ENCODE measurements around the gene PIP4P1.

Gene PIP4P1

GRCh38 chr14:20460458-20461224, 593 bp downstream of the PIP4P1 start:
- Histone ChIP-seq H3K36me3 (replicated peaks in 1 of 2; ENCODE audit: control insufficient read depth in 2 of 2, insufficient read depth in 2 of 2, low read length in 2 of 2) (peaks cover 34 to 47% of the 10 kb centered on the region in 2 donors), H2BK15ac (ENCODE audit: low read length) (no peak overlapping the region), H2BK5ac (ENCODE audit: low read length) (peak overlapping the region; percentile 32), H3K14ac (ENCODE audit: low read length) (no peak overlapping the region), H3K27me3 (ENCODE audit: control insufficient read depth in 3 of 3, insufficient read depth in 3 of 3, low read depth in 1 of 3, low read length in 3 of 3) (no peaks in the 10 kb centered on the region), H3K4ac (ENCODE audit: low read length) (no peak overlapping the region), H3K18ac (ENCODE audit: low read length) (peak overlapping the region; percentile 98), H2BK12ac (ENCODE audit: low read length) (no peak overlapping the region), H3K79me1 (ENCODE audit: low read depth, low read length) (no peaks in the 10 kb centered on the region), H3K23ac (ENCODE audit: low read depth, low read length, poor library complexity) (peak overlapping the region; percentile 86), H3K4me1 (ENCODE audit: control insufficient read depth in 2 of 2, insufficient read depth in 1 of 2, low read depth in 1 of 2, low read length in 2 of 2) (peaks cover 7 to 16% of the 10 kb centered on the region in 2 donors), H3K4me3 (ENCODE audit: low read length in 2 of 2) (peak overlapping the region; percentile 77 to 94), H3K9ac (ENCODE audit: low read depth, low read length, poor library complexity) (peak overlapping the region; percentile 98), H4K91ac (ENCODE audit: low read depth, low read length, poor library complexity) (no peak overlapping the region), H2BK120ac (ENCODE audit: low read depth, low read length) (no peak overlapping the region), H3K9me3 (replicated peaks in 1 of 2; ENCODE audit: control insufficient read depth in 2 of 2, insufficient read depth in 1 of 2, low read depth in 1 of 2, low read length in 2 of 2) (no peaks in the 10 kb centered on the region), H2AFZ (ENCODE audit: low read length) (peak overlapping the region; percentile 60), H4K8ac (ENCODE audit: low read depth, low read length) (no peak overlapping the region), H3K4me2 (ENCODE audit: insufficient read depth, low read length, poor library complexity, severe bottlenecking) (peak overlapping the region; percentile 49), H3K27ac (replicated peaks; ENCODE audit: low read length) (peak overlapping the region; percentile 48), H2AK5ac (ENCODE audit: low read depth, low read length) (peak overlapping the region; percentile 34)
- no peak for DNase-seq (ENCODE audit: low spot score)
- no CpG with 5 or more reads among the region's 32 CpGs for WGBS, 2 donors (ENCODE audit: extremely low coverage in 2 of 2, insufficient read length in 2 of 2, insufficient replicate concordance in 1 of 2)

GRCh38 chr14:20458031-20458789, 3.0 kb downstream of the PIP4P1 start:
- DNase-seq (ENCODE audit: low spot score) = no peak
- peaks cover 7 to 16% of the 10 kb centered on the region in 2 donors for H3K4me1 ChIP-seq (ENCODE audit: control insufficient read depth in 2 of 2, insufficient read depth in 1 of 2, low read depth in 1 of 2, low read length in 2 of 2)
- no peak overlapping the region for H3K14ac ChIP-seq (ENCODE audit: low read length)
- H3K27me3 ChIP-seq (ENCODE audit: control insufficient read depth in 3 of 3, insufficient read depth in 3 of 3, low read depth in 1 of 3, low read length in 3 of 3) = no peaks in the 10 kb centered on the region
- H3K4me3 ChIP-seq (ENCODE audit: low read length in 2 of 2) = no peak overlapping the region
- H2BK5ac ChIP-seq (ENCODE audit: low read length) = no peak overlapping the region
- H2BK15ac ChIP-seq (ENCODE audit: low read length) = no peak overlapping the region
- no peak overlapping the region for H2BK120ac ChIP-seq (ENCODE audit: low read depth, low read length)
- no peaks in the 10 kb centered on the region for H3K9me3 ChIP-seq (replicated peaks in 1 of 2; ENCODE audit: control insufficient read depth in 2 of 2, insufficient read depth in 1 of 2, low read depth in 1 of 2, low read length in 2 of 2)
- H2AK5ac ChIP-seq (ENCODE audit: low read depth, low read length) = no peak overlapping the region
- peaks cover 34 to 47% of the 10 kb centered on the region in 2 donors for H3K36me3 ChIP-seq (replicated peaks in 1 of 2; ENCODE audit: control insufficient read depth in 2 of 2, insufficient read depth in 2 of 2, low read length in 2 of 2)
- H3K27ac ChIP-seq (replicated peaks; ENCODE audit: low read length) = no peak overlapping the region
- peaks cover 1% of the 10 kb centered on the region for H3K79me1 ChIP-seq (ENCODE audit: low read depth, low read length)
- no peak overlapping the region for H4K8ac ChIP-seq (ENCODE audit: low read depth, low read length)
- WGBS, 2 donors (ENCODE audit: extremely low coverage in 2 of 2, insufficient read length in 2 of 2, insufficient replicate concordance in 1 of 2) = no CpG with 5 or more reads among the region's 8 CpGs
- H3K18ac ChIP-seq (ENCODE audit: low read length) = no peak overlapping the region
- no peak overlapping the region for H3K23ac ChIP-seq (ENCODE audit: low read depth, low read length, poor library complexity)
- H3K4ac ChIP-seq (ENCODE audit: low read length) = no peak overlapping the region
- no peak overlapping the region for H2AFZ ChIP-seq (ENCODE audit: low read length)
- H4K91ac ChIP-seq (ENCODE audit: low read depth, low read length, poor library complexity) = no peak overlapping the region
- H3K4me2 ChIP-seq (ENCODE audit: insufficient read depth, low read length, poor library complexity, severe bottlenecking) = no peak overlapping the region
- no peak overlapping the region for H3K9ac ChIP-seq (ENCODE audit: low read depth, low read length, poor library complexity)
- H2BK12ac ChIP-seq (ENCODE audit: low read length) = no peak overlapping the region

GRCh38 chr14:20456971-20457370, 4.3 kb downstream of the PIP4P1 start:
- H3K4me3 ChIP-seq (ENCODE audit: low read length in 2 of 2) = peak overlapping the region in 1 of 2 donors; percentile 79
- no peak overlapping the region for H3K18ac ChIP-seq (ENCODE audit: low read length)
- H4K8ac ChIP-seq (ENCODE audit: low read depth, low read length) = no peak overlapping the region
- no peaks in the 10 kb centered on the region for H3K9me3 ChIP-seq (replicated peaks in 1 of 2; ENCODE audit: control insufficient read depth in 2 of 2, insufficient read depth in 1 of 2, low read depth in 1 of 2, low read length in 2 of 2)
- H3K27ac ChIP-seq (replicated peaks; ENCODE audit: low read length) = no peak overlapping the region
- H3K79me1 ChIP-seq (ENCODE audit: low read depth, low read length) = peaks cover 1% of the 10 kb centered on the region
- DNase-seq (ENCODE audit: low spot score) = no peak
- H3K27me3 ChIP-seq (ENCODE audit: control insufficient read depth in 3 of 3, insufficient read depth in 3 of 3, low read depth in 1 of 3, low read length in 3 of 3) = no peaks in the 10 kb centered on the region
- H3K23ac ChIP-seq (ENCODE audit: low read depth, low read length, poor library complexity) = no peak overlapping the region
- H2BK5ac ChIP-seq (ENCODE audit: low read length) = no peak overlapping the region
- H2BK15ac ChIP-seq (ENCODE audit: low read length) = no peak overlapping the region
- no peak overlapping the region for H3K4ac ChIP-seq (ENCODE audit: low read length)
- H2BK12ac ChIP-seq (ENCODE audit: low read length) = no peak overlapping the region
- no peak overlapping the region for H3K9ac ChIP-seq (ENCODE audit: low read depth, low read length, poor library complexity)
- H2AK5ac ChIP-seq (ENCODE audit: low read depth, low read length) = no peak overlapping the region
- no peak overlapping the region for H2BK120ac ChIP-seq (ENCODE audit: low read depth, low read length)
- no peak overlapping the region for H2AFZ ChIP-seq (ENCODE audit: low read length)
- no CpG with 5 or more reads among the region's 13 CpGs for WGBS, 2 donors (ENCODE audit: extremely low coverage in 2 of 2, insufficient read length in 2 of 2, insufficient replicate concordance in 1 of 2)
- H4K91ac ChIP-seq (ENCODE audit: low read depth, low read length, poor library complexity) = no peak overlapping the region
- H3K4me2 ChIP-seq (ENCODE audit: insufficient read depth, low read length, poor library complexity, severe bottlenecking) = no peak overlapping the region
- peaks cover 5 to 16% of the 10 kb centered on the region in 2 donors for H3K4me1 ChIP-seq (ENCODE audit: control insufficient read depth in 2 of 2, insufficient read depth in 1 of 2, low read depth in 1 of 2, low read length in 2 of 2)
- peaks cover 37 to 58% of the 10 kb centered on the region in 2 donors for H3K36me3 ChIP-seq (replicated peaks in 1 of 2; ENCODE audit: control insufficient read depth in 2 of 2, insufficient read depth in 2 of 2, low read length in 2 of 2)
- no peak overlapping the region for H3K14ac ChIP-seq (ENCODE audit: low read length)
